ENCODE measurements around the gene CCR6. TPM values are rescaled to one million over a fixed set of nuclear protein-coding genes. Genes with fewer than 3 reads are reported as not detected.

Gene CCR6
- polyA plus RNA-seq, 2 donors: 0.27 TPM; not detected in 1

DNA sequence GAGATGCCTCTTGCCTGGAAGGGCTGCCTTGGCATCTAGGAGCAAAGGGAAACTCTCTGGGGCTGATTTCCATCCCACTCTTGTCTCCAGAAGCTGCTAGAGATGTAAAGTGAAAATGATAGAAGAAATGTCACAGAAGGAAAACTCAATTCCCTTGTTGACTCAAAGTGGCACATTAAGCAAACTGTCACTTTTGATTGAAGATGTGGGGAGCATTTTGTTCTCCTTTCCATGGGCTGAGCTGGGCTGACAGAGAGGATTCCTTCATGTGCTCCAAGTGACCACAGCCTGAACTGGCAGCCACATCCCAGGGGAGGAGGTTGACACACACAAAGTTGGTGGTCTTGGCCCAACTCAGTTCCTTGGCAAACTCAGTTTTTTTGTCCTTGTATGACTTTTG, 25.1 kb downstream of the CCR6 start:
- Histone ChIP-seq H3K27me3 (ENCODE audit: control insufficient read depth in 1 of 2, insufficient read depth in 2 of 2, low read length in 2 of 2) (no peaks in the 10 kb centered on the region), H3K9me3 (ENCODE audit: control insufficient read depth in 2 of 2, insufficient read depth in 1 of 2, low read depth in 1 of 2, low read length in 1 of 2) (no peaks in the 10 kb centered on the region), H3K4me1 (ENCODE audit: control insufficient read depth in 2 of 2, insufficient read depth in 2 of 2, low read length in 1 of 2) (peaks cover 0 to 2% of the 10 kb centered on the region in 2 donors), H3K27ac (ENCODE audit: low read depth in 2 of 2, low read length in 1 of 2) (no peak overlapping the region), H3K4me3 (ENCODE audit: low read depth in 1 of 2, low read length in 2 of 2) (no peak overlapping the region), H3K36me3 (ENCODE audit: control insufficient read depth in 2 of 2, insufficient read depth in 2 of 2, low read length in 1 of 2) (no peaks in the 10 kb centered on the region)

DNA sequence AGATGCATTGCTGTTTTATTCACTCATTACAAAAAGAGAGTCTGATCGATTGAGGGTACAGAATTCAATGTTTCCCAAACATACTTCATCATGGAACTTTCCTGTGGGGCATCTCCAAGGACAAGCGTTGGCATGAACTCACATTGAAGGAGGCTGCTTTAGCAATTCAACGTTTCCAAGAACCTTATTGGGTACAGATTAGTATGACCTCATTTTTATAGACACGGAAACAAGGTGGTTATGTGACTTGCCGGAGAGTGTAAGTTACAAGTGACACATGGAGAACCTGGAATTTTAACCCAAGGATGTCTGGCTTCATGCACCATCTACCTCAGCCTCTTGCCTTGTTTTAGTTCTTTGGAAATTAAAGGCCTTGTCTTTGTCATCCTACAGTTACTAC, 26.1 kb downstream of the CCR6 start:
- peaks cover 0 to 2% of the 10 kb centered on the region in 2 donors for H3K4me1 ChIP-seq (ENCODE audit: control insufficient read depth in 2 of 2, insufficient read depth in 2 of 2, low read length in 1 of 2)
- no peaks in the 10 kb centered on the region for H3K36me3 ChIP-seq (ENCODE audit: control insufficient read depth in 2 of 2, insufficient read depth in 2 of 2, low read length in 1 of 2)
- WGBS, 2 donors: 72 to 79% methylated on average over 5 of the region's 5 CpGs
- no peaks in the 10 kb centered on the region for H3K9me3 ChIP-seq (ENCODE audit: control insufficient read depth in 2 of 2, insufficient read depth in 1 of 2, low read depth in 1 of 2, low read length in 1 of 2)
- no peak overlapping the region for H3K27ac ChIP-seq (ENCODE audit: low read depth in 2 of 2, low read length in 1 of 2)
- H3K4me3 ChIP-seq (ENCODE audit: low read depth in 1 of 2, low read length in 2 of 2): no peak overlapping the region
- no peaks in the 10 kb centered on the region for H3K27me3 ChIP-seq (ENCODE audit: control insufficient read depth in 1 of 2, insufficient read depth in 2 of 2, low read length in 2 of 2)

GRCh38 chr6:167150941-167151549, 28.1 kb downstream of the CCR6 start:
- H3K4me1 ChIP-seq (ENCODE audit: control insufficient read depth in 2 of 2, insufficient read depth in 2 of 2, low read length in 1 of 2): peaks cover 0 to 2% of the 10 kb centered on the region in 2 donors
- H3K9me3 ChIP-seq (ENCODE audit: control insufficient read depth in 2 of 2, insufficient read depth in 1 of 2, low read depth in 1 of 2, low read length in 1 of 2): no peaks in the 10 kb centered on the region
- no peaks in the 10 kb centered on the region for H3K27me3 ChIP-seq (ENCODE audit: control insufficient read depth in 1 of 2, insufficient read depth in 2 of 2, low read length in 2 of 2)
- H3K4me3 ChIP-seq (ENCODE audit: low read depth in 1 of 2, low read length in 2 of 2): no peak overlapping the region
- 84% methylated on average over 6 of the region's 6 CpGs for WGBS, 2 donors
- no peaks in the 10 kb centered on the region for H3K36me3 ChIP-seq (ENCODE audit: control insufficient read depth in 2 of 2, insufficient read depth in 2 of 2, low read length in 1 of 2)
- H3K27ac ChIP-seq (ENCODE audit: low read depth in 2 of 2, low read length in 1 of 2): no peak overlapping the region

DNA sequence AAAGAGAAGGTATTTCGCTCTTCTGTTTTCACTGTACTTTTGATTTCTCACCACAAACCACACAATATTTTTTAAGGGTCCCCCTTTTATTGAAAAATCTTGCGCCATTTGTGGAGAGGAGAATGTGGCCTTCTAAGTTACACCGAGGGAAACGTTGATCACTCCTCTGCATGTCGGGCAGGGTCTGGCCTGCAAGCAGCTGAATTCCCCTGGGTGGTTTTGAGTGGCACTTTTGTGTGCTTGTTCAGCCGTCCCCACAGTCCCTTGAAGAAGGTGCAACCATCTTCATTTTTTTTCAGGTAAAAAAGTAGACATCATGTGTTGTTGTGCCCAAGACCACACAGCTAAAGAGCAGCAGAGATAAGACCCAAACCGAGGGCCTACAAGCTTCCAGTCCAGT, 28.8 kb downstream of the CCR6 start:
- Histone ChIP-seq H3K36me3 (ENCODE audit: control insufficient read depth in 2 of 2, insufficient read depth in 2 of 2, low read length in 1 of 2) (no peaks in the 10 kb centered on the region), H3K27me3 (ENCODE audit: control insufficient read depth in 1 of 2, insufficient read depth in 2 of 2, low read length in 2 of 2) (no peaks in the 10 kb centered on the region), H3K4me3 (ENCODE audit: low read depth in 1 of 2, low read length in 2 of 2) (no peak overlapping the region), H3K4me1 (ENCODE audit: control insufficient read depth in 2 of 2, insufficient read depth in 2 of 2, low read length in 1 of 2) (peaks cover 0 to 2% of the 10 kb centered on the region in 2 donors), H3K27ac (ENCODE audit: low read depth in 2 of 2, low read length in 1 of 2) (no peak overlapping the region), H3K9me3 (ENCODE audit: control insufficient read depth in 2 of 2, insufficient read depth in 1 of 2, low read depth in 1 of 2, low read length in 1 of 2) (no peaks in the 10 kb centered on the region)
- 82 to 87% methylated on average over 7 of the region's 7 CpGs for WGBS, 2 donors

DNA sequence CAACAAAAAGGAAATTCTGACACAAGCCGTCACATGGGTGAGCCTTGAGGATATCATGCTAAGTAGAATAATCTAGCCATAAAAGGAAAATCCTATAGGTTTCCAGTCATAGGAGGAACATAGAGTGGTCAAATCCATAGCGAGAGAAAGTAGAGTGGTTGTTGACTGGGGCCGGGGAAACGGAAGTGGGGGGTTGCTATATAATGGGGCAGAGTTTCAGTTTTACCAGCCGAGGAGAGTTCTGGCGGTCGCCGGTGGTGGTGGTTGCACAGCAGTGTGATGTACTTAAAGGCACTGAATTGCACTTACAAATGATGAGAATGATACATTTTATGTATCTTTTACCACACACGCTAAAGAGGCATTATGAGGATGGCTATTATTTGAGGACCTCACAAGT, 30.0 kb downstream of the CCR6 start:
- Histone ChIP-seq H3K9me3 (ENCODE audit: control insufficient read depth in 2 of 2, insufficient read depth in 1 of 2, low read depth in 1 of 2, low read length in 1 of 2) (no peaks in the 10 kb centered on the region), H3K4me3 (ENCODE audit: low read depth in 1 of 2, low read length in 2 of 2) (no peak overlapping the region), H3K27me3 (ENCODE audit: control insufficient read depth in 1 of 2, insufficient read depth in 2 of 2, low read length in 2 of 2) (no peaks in the 10 kb centered on the region), H3K36me3 (ENCODE audit: control insufficient read depth in 2 of 2, insufficient read depth in 2 of 2, low read length in 1 of 2) (no peaks in the 10 kb centered on the region), H3K4me1 (ENCODE audit: control insufficient read depth in 2 of 2, insufficient read depth in 2 of 2, low read length in 1 of 2) (peaks cover 0 to 3% of the 10 kb centered on the region in 2 donors), H3K27ac (ENCODE audit: low read depth in 2 of 2, low read length in 1 of 2) (no peak overlapping the region)
- 85% methylated on average over 9 of the region's 9 CpGs for WGBS, 2 donors

GRCh38 chr6:167153521-167153959, 30.6 kb downstream of the CCR6 start:
- Histone ChIP-seq H3K36me3 (ENCODE audit: control insufficient read depth in 2 of 2, insufficient read depth in 2 of 2, low read length in 1 of 2) (no peaks in the 10 kb centered on the region), H3K27ac (ENCODE audit: low read depth in 2 of 2, low read length in 1 of 2) (no peak overlapping the region), H3K9me3 (ENCODE audit: control insufficient read depth in 2 of 2, insufficient read depth in 1 of 2, low read depth in 1 of 2, low read length in 1 of 2) (no peaks in the 10 kb centered on the region), H3K27me3 (ENCODE audit: control insufficient read depth in 1 of 2, insufficient read depth in 2 of 2, low read length in 2 of 2) (no peaks in the 10 kb centered on the region), H3K4me1 (ENCODE audit: control insufficient read depth in 2 of 2, insufficient read depth in 2 of 2, low read length in 1 of 2) (peaks cover 0 to 3% of the 10 kb centered on the region in 2 donors), H3K4me3 (ENCODE audit: low read depth in 1 of 2, low read length in 2 of 2) (no peak overlapping the region)
- 55 to 60% methylated on average over 13 of the region's 13 CpGs for WGBS, 2 donors

DNA sequence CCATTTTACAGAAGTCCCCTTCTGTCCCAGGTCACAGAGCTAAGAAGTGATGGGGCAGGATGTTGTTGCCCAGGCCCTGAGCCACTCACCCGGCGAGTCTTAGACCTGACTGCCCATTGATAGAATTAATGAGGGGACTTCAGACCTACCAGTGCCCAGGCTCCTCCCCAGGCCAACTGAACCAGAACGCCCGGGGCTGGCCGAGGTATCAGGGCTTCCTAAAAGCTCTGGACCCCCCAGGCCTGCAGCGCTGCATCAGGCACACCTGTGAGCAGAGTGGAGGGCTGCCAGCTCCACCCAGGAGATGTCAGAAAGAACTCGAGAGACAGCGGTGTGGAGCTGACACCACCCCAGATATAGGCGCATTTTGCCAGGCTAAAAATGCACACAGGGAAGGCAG, 31.4 kb downstream of the CCR6 start:
- Histone ChIP-seq H3K9me3 (ENCODE audit: control insufficient read depth in 2 of 2, insufficient read depth in 1 of 2, low read depth in 1 of 2, low read length in 1 of 2) (no peaks in the 10 kb centered on the region), H3K36me3 (ENCODE audit: control insufficient read depth in 2 of 2, insufficient read depth in 2 of 2, low read length in 1 of 2) (no peaks in the 10 kb centered on the region), H3K4me3 (ENCODE audit: low read depth in 1 of 2, low read length in 2 of 2) (no peak overlapping the region), H3K27ac (ENCODE audit: low read depth in 2 of 2, low read length in 1 of 2) (no peak overlapping the region), H3K27me3 (ENCODE audit: control insufficient read depth in 1 of 2, insufficient read depth in 2 of 2, low read length in 2 of 2) (no peaks in the 10 kb centered on the region), H3K4me1 (ENCODE audit: control insufficient read depth in 2 of 2, insufficient read depth in 2 of 2, low read length in 1 of 2) (peaks cover 0 to 3% of the 10 kb centered on the region in 2 donors)
- WGBS, 2 donors: 70 to 71% methylated on average over 9 of the region's 9 CpGs

DNA sequence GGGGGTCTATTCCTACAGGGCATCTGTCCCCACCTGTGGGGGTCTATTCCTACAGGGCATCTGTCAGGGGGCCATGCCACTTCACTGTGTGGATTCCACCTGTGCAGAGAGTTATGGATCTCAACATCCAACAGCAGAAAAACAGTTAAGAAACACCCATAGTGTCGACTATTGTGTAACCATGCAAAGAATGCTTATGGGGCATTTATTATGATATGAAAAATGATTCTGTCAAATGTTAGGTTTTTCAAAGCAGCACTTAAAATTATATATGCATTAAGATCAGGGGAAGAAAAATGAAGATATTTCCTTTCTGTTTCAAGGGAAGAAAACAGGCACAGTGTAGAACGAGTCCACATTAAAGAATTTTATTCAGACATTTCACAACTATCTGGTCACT, 32.0 kb downstream of the CCR6 start:
- Histone ChIP-seq H3K27ac (ENCODE audit: low read depth in 2 of 2, low read length in 1 of 2) (no peak overlapping the region), H3K27me3 (ENCODE audit: control insufficient read depth in 1 of 2, insufficient read depth in 2 of 2, low read length in 2 of 2) (no peaks in the 10 kb centered on the region), H3K4me1 (ENCODE audit: control insufficient read depth in 2 of 2, insufficient read depth in 2 of 2, low read length in 1 of 2) (peaks cover 0 to 3% of the 10 kb centered on the region in 2 donors), H3K4me3 (ENCODE audit: low read depth in 1 of 2, low read length in 2 of 2) (no peak overlapping the region), H3K36me3 (ENCODE audit: control insufficient read depth in 2 of 2, insufficient read depth in 2 of 2, low read length in 1 of 2) (no peaks in the 10 kb centered on the region), H3K9me3 (ENCODE audit: control insufficient read depth in 2 of 2, insufficient read depth in 1 of 2, low read depth in 1 of 2, low read length in 1 of 2) (no peaks in the 10 kb centered on the region)
- 35 to 47% methylated on average over 2 of the region's 2 CpGs for WGBS, 2 donors

DNA sequence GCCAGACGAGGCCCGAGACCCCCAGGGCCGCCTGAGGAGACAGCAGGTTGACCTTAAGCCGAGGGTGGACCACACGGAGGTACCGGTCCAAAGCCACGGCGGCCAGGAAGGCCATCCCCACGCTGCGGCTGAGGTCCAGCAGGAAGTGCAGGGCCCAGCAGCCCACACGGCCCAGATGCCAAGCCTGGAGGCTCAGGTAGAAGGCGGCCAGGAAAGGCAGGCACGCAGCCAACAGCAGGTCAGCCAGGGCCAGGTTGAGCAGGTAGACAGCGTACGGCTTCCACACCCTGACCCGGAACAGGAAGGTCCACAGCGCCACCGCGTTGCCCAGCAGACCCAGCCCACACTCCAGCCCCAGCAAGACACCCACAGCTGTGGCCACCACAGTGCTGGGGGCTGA, 34.5 kb downstream of the CCR6 start:
- no peaks in the 10 kb centered on the region for H3K36me3 ChIP-seq (ENCODE audit: control insufficient read depth in 2 of 2, insufficient read depth in 2 of 2, low read length in 1 of 2)
- no peaks in the 10 kb centered on the region for H3K9me3 ChIP-seq (ENCODE audit: control insufficient read depth in 2 of 2, insufficient read depth in 1 of 2, low read depth in 1 of 2, low read length in 1 of 2)
- 87 to 93% methylated on average over 19 of the region's 19 CpGs for WGBS, 2 donors
- no peaks in the 10 kb centered on the region for H3K27me3 ChIP-seq (ENCODE audit: control insufficient read depth in 1 of 2, insufficient read depth in 2 of 2, low read length in 2 of 2)
- no peak overlapping the region for H3K4me3 ChIP-seq (ENCODE audit: low read depth in 1 of 2, low read length in 2 of 2)
- no peak overlapping the region for H3K27ac ChIP-seq (ENCODE audit: low read depth in 2 of 2, low read length in 1 of 2)
- H3K4me1 ChIP-seq (ENCODE audit: control insufficient read depth in 2 of 2, insufficient read depth in 2 of 2, low read length in 1 of 2): peaks cover 0 to 3% of the 10 kb centered on the region in 2 donors

DNA sequence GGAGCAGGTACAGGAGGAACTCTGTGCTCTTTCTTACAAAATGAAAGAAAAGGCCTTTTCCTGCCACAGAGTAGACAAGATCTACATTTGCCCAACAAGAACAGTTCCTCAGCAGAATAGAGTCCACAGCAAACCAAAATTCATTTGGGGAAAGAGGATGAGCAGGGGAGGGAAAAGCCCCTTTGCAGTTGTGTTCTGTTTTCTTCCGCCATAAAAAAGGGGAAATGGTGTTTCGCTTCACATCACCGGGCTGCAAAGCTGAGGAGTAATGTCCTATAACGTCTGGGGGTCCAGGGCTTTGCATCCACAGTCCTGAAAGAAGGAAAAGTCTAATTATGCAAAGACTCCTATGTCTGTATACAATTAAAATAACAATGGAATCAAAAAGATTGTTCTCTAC, 35.0 kb downstream of the CCR6 start, which contains the start of gene GPR31:
GPR31 (minus strand) TSS at position 118 of the 400 bp plus-strand sequence. CDS start 149 bp downstream, outside the sequence.
- H3K27ac ChIP-seq (ENCODE audit: low read depth in 2 of 2, low read length in 1 of 2): no peak within 1 kb of the TSS
- no peaks in the 10 kb centered on the region for H3K9me3 ChIP-seq (ENCODE audit: control insufficient read depth in 2 of 2, insufficient read depth in 1 of 2, low read depth in 1 of 2, low read length in 1 of 2)
- WGBS, 2 donors: 76 to 79% methylated on average over 4 of the region's 4 CpGs
- no peaks in the 10 kb centered on the region for H3K27me3 ChIP-seq (ENCODE audit: control insufficient read depth in 1 of 2, insufficient read depth in 2 of 2, low read length in 2 of 2)
- no peak within 1 kb of the TSS for H3K4me3 ChIP-seq (ENCODE audit: low read depth in 1 of 2, low read length in 2 of 2)
- H3K36me3 ChIP-seq (ENCODE audit: control insufficient read depth in 2 of 2, insufficient read depth in 2 of 2, low read length in 1 of 2): no peaks in the 10 kb centered on the region
- peaks cover 0 to 3% of the 10 kb centered on the region in 2 donors for H3K4me1 ChIP-seq (ENCODE audit: control insufficient read depth in 2 of 2, insufficient read depth in 2 of 2, low read length in 1 of 2)
